GM10266 (cell line): ENCODE results near the gene OR4C5.
"Not testable (repeated sequence)": the region's sequence is repeated elsewhere in the genome, so short reads cannot be mapped to it uniquely, and the experiment has no call there.

Source experiments
- DNase-seq: peaks from one replicate; pipeline ENCODE4 v3.0.0; 2012; ENCODE audit errors: extremely low spot score
- CTCF ChIP-seq: IDR thresholded peaks from 2 replicates; pipeline ENCODE4 v1.5.1; 2012; ENCODE audit warnings: mild to moderate bottlenecking, low read depth; ENCODE audit not compliant: control insufficient read depth, insufficient read depth; ENCODE audit errors: missing control alignments

OR4C5 gene

GRCh38 chr11:48366365-48366764 lies at the start of gene OR4C5:
OR4C5 (minus strand) TSS chr11:48366465; CDS start chr11:48366465, 0 bp downstream.
- no peak for TF ChIP-seq CTCF
- DNase-seq = no peak

GRCh38 chr11:48384670-48385069 lies 18.4 kb upstream of the OR4C5 start:
- TF ChIP-seq CTCF = no peak
- DNase-seq = no peak

- not testable (repeated sequence) for DNase-seq
These were observed 17.9 kb upstream of the OR4C5 start for GRCh38 chr11:48384151-48384550.

GRCh38 chr11:48361289-48361688 lies 5.0 kb downstream of the OR4C5 start:
- DNase-seq = not testable (repeated sequence)

- no peak for TF ChIP-seq CTCF
- DNase-seq = no peak
These were observed 11.6 kb downstream of the OR4C5 start for GRCh38 chr11:48354677-48355076.

GRCh38 chr11:48354013-48354412 lies 12.3 kb downstream of the OR4C5 start:
- TF ChIP-seq CTCF = no peak
- DNase-seq = no peak

GRCh38 chr11:48346286-48346685 lies 20.0 kb downstream of the OR4C5 start:
- DNase-seq = not testable (repeated sequence)

- DNase-seq = not testable (repeated sequence)
These were observed 23.8 kb downstream of the OR4C5 start for GRCh38 chr11:48342505-48342904.

- TF ChIP-seq CTCF = no peak
- no peak for DNase-seq
These were observed 24.8 kb downstream of the OR4C5 start for GRCh38 chr11:48341466-48341865.

- not testable (repeated sequence) for DNase-seq
These were observed 41.6 kb downstream of the OR4C5 start, which contains the start of gene OR4C3 for GRCh38 chr11:48324620-48325019. OR4C3 (plus strand) TSS chr11:48324920; CDS start chr11:48325022, 102 bp downstream.

GRCh38 chr11:48319813-48320212 lies 46.5 kb downstream of the OR4C5 start:
- DNase-seq = not testable (repeated sequence)
